ENCODE measurements around the gene RASGEF1B.

Gene RASGEF1B

DNA sequence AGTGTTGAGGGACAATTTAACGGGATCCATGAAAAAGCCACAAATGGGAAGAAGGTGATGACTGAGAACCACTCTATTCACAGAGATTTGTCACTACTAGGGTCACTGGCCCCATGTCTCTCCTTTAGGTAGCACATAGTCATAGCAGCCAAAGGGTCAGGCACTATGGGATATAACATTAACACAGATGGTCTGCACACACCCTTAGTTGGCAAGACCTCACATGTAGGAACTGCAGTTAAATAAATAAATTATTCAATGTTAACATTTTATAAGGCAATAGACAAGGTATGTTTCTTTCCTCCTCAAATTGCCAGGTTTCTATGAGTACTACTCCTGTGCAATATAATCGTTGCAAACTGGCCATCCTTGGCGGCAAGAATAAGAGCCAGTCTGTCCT, 10.9 kb downstream of the RASGEF1B start:
- DNase-seq: no peak

GRCh38 chr4:81460191-81460701, 11.5 kb downstream of the RASGEF1B start:
- DNase-seq: no peak

DNA sequence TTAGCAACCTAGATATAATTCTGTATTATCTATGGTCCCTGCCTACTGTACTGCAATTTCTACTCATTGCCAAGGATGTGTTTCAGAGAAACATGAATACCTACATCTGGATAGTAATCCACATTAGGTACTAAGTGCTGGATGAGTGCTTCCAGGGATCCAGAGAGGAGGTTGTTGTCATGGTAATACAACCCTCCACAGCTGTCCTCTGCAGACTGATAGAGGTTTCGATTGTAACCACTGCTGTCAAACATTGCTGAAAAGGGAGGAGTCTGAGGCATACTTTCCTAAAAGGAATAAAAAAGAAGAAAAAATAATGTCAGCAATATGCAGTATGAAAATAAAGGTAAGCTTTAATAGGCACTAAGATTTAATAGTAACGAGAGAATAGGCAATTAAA, 12.5 kb downstream of the RASGEF1B start:
- DNase-seq: no peak

DNA sequence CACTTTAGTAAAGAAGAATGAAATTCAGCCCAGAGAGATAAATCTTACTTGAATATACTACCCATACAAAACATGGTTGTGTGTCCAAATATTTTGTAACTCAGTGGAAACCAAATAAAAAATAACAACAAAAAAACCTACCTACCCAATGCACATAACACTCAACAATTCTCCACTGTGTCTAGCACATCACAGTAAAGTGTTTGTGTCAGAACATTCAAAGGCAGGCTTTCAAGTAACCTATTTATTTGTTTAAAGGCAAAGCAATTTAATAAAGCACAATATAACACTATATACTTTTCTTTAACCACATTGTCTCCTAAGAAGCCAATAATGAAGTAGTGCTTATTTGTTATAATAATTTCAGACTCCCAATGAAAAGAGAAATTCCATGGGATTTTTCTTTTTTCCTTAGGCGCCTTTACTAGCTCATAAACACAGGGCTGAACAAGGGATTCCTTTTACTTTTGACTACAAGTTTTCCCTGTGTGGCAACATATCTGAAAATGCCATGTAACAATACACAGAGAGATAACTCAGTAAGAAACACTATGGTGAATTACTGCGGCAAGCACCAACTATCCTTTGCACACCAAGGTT, 13.7 kb downstream of the RASGEF1B start:
- no peak for DNase-seq

DNA sequence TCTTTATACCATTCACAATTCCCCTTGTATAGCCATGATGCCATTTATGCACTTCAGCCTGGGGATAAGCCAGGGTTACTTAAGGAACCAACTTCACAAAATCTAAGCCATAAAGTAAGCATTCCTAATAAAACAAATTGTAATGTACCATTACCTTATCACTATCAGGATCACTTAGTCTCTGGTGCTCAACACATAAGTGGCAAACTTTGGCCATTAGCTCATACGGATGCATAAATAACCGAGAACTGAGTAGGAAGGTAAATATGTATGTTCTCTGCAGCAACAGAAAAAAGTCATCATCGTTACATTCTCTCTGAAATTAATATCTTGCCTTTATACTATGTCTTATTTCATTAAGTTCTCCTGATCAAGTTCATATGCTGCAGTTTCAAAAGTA, 14.4 kb downstream of the RASGEF1B start:
- no peak for DNase-seq

DNA sequence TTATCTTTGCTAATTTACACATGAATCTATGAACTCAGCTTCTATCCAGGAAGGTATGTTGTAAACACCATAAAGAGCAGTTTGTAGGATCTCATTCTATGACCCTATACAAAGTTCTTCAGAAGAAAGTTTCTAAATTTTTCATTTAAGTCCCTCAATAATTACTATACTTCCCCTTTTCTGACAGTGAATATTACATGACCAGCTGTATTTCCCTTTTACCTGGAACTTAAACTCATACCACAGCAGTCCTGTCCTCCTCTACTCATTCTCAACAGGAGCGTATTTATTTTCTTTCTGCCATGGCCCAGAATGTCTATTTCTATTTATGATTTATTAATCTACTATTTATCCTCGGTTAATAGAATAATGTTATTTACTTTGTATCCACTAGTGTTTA, 15.8 kb downstream of the RASGEF1B start:
- no peak for DNase-seq

DNA sequence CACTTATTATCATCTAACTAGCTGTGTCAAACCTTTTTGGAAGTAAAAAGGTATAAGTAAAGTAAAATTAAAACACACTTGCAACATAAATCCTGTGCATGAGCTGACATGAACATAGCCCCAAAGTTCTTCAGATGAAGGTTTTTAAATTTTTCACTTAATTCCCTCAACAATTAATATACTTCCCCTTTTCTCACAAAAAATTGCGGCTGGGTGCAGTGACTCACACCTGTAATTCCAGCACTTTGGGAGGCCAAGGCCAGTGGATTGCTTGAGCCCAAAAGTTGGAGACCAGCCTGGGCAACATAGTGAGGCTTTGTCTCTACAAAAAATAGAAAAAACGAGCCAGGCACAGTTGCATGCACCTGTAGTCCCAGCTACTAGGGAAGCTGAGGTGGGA, 16.8 kb downstream of the RASGEF1B start:
- no peak for DNase-seq

GRCh38 chr4:81454499-81454898, 17.2 kb downstream of the RASGEF1B start:
- no peak for DNase-seq

- no peak for DNase-seq
These were observed 18.7 kb downstream of the RASGEF1B start for GRCh38 chr4:81453024-81453423.

DNA sequence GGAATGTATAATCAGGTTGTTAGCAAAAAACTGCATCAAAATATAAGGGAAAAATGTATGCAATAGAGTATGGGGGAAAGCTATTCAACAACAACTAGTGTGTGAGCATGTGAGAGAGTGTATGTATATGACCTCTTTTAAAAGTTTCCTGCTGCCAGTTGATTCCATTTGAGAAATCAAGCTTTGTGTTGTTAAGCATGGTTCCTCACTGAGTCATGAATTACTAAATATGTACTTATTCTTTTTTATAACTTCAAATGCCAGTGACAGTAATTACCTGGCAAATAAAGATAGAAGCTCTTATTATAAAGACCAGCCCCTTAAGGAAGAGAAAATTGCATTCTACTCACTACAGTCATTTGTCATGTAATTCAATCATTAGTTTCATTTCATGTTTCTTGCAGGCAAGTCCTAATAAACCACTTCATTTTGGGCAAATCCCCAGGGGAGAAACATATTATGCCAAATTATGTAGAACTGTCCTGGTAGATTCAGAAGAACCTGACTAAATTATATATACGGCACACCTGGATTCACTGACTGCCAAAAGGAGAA, 19.2 kb downstream of the RASGEF1B start:
- no peak for DNase-seq

- DNase-seq: no peak
These were observed 22.7 kb downstream of the RASGEF1B start for GRCh38 chr4:81449015-81449414.

DNA sequence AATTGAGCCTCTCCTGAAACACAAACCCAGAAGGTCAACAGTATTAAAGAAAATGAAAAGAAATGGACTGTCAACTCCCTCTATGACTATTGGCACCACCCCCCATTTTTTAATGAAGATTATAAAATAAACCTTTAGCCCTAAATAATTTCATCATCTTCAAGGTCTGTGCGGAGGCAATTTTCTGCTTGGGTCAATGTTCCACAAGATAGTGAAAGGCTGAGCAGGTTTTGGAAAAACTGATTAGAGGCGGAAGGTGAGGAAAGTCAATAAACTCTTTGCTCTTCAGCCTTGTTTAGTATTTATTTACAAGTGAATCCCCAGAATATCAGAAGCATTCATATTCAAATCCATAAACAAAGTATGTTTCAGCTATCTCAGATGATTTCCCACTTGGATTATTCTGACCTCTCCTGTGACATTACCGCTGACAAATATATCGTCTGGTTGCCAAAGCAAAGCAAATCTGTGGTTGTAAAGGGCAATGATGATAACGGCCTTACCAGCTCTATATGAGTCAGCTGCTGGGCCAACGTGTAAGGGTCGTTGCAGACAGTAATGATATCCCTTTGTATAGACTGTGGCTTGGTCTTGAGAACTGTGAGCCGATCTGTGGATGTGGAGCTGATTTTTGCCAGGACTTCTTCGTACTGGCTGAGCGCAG, 24.0 kb downstream of the RASGEF1B start:
- DNase-seq: no peak

GRCh38 chr4:81446634-81447033, 25.1 kb downstream of the RASGEF1B start:
- DNase-seq: no peak

GRCh38 chr4:81445196-81445595, 26.5 kb downstream of the RASGEF1B start:
- no peak for DNase-seq

GRCh38 chr4:81442484-81443085, 29.1 kb downstream of the RASGEF1B start:
- DNase-seq: no peak

DNA sequence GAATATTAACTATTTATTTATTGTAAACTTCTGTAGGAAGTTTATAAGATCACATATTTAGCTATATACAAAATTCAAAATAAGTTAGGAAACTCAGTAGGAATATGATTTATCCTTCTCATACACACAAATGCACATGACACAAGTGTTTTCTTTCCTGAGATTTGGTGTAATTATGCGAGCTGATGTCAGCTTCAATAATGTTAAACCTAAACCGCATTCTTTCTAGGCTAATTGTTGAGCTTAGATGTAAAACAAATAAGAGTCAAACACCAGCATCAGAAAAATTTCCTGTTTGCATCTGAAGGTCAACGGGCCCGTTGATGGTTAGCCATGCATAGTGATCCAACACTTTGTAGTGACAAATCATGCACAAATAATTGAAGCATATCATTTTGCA, 30.8 kb downstream of the RASGEF1B start:
- DNase-seq: no peak

DNA sequence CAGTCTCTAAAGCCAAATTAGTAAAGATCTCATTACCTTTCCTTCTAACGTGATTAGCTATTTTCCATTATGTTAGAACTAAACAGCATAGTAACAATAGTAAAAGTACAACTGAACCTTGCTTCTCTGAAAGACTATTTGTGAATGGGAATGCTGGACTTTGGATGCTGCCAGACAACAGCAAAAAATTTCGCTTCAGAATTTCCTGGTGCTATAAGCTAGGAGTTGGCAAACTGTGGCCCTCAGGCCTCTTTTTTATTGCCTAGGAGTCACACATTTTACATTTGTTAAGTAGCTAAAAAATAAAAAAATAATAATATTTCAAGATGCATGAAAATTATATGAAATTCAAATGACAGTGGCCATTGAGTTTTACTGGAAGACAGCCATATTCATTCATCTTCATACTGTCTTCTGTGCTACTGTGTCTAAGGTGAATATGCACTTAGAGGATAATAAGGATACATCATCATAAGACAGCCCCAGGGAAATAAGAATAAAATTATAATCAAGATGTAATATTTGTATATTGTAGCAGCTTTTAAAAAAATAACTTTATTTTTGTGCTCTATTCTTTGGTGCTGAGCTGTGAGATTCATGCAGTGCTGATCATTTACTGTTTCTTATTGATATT, 34.6 kb downstream of the RASGEF1B start:
- DNase-seq: no peak

GRCh38 chr4:81436096-81436495, 35.6 kb downstream of the RASGEF1B start:
- DNase-seq: no peak

GRCh38 chr4:81432825-81433224, 38.9 kb downstream of the RASGEF1B start:
- no peak for DNase-seq

DNA sequence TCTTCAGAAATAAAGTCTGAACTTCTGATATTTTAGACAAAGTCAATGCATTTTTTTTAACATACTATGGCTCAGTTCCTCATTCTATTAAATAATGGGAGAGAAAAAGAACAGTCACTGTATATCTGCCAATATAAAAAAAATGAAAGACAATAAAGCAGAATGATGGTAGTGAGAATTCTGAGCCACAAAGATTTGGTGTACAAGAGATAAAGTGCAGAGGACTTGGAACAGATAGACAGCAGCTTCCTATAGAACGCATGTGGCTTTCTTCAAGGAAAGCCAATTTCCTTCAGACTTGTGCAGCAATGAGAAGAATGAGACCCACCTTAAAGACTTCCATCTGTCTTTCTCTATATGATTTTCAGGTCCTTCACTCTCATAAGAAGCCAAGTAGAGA, 39.7 kb downstream of the RASGEF1B start:
- no peak for DNase-seq

DNA sequence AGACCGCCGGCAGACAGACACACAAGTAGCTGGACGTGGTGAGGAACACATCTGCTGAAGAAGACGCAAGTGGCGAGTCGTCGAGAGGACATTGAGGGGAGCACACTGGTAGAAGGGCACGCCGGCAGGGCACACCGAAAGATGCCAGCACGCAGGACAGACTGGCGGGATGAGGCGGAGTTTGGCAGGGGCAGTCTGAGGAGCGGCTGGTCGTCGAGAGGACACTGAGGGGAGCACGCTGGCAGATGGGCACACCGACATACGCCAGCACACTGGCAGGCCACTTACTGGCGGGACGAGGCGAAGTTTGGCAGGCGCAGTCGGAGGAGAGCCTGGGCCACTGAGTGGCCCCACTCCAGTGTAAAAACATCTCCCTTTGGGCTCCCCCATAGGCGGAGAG, 42.1 kb downstream of the RASGEF1B start:
- DNase-seq: no peak

DNA sequence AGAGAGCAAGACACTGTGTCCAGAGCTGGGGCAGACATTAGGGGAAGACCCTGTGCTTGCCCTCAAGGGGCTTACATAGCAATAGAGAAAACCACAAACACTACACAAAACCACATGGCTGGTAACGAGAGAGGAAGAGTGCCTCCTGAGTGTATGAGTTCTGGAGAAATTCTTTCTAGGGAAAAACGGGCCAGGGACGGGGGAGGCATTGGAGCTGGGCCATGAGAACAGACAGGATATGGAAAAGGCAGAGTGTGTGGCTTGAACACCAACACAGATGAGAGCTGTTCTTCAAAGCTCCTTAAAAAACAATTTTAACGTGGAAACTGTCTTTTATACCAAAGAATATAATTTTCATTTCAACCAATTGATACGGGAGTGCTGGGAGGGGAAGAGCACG, 42.7 kb downstream of the RASGEF1B start:
- no peak for DNase-seq

GRCh38 chr4:81428002-81428401, 43.7 kb downstream of the RASGEF1B start:
- no peak for DNase-seq

- DNase-seq: no peak
These were observed 44.3 kb downstream of the RASGEF1B start for GRCh38 chr4:81427344-81427821.
